Measurements from ENCODE around the gene ANKS1B.

ANKS1B gene

DNA sequence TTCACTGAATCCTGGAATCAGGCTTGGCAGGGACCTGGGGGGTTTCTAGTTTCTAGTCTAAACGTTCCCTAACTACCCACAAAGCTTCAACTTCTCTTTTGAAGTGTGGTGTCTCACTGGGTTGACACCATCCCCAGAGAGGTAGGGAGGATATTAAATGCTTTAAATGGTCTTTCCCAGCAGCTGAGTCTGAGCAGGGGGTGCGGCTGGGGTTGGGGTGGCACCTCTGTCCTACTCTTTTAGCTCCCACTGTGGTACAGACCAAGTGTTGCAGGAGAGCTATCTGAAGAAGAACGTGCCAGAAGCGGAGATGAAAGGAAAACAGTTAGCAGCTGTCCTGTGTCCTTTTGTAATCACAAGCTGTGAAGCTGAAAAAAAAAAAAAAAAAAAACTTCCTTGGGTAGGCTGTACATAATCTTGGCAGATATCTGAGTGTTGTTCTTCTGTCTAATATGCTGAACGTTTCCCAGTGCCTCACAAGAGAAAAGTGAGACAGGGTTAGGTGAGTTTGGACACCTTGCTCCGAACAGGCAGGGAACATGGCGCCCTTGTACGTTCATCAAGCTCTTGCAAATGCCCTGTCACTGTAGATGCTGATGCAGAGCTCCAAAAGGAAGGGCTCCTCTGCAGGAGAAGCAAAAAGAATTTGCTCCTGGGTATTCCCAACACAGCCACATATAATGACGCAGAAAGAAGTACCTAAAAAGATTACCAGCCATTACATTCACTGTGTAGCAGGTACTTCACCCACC is 892.5 kb downstream of the ANKS1B start:
- Histone ChIP-seq H2AFZ (ENCODE audit: low read length) (no peak overlapping the region), H3K4me3 (ENCODE audit: low read length, poor library complexity, severe bottlenecking) (no peak overlapping the region), H3K79me2 (ENCODE audit: insufficient read depth, low read length) (no peaks in the 10 kb centered on the region), H3K9ac (ENCODE audit: low read depth, low read length, poor library complexity, severe bottlenecking) (no peak overlapping the region), H3K4me1 (ENCODE audit: insufficient read depth, low read length, poor library complexity, severe bottlenecking) (no peaks in the 10 kb centered on the region), H3K36me3 (ENCODE audit: insufficient read depth, low read length) (no peaks in the 10 kb centered on the region), H3K9me2 (replicated peaks; ENCODE audit: low read depth, low read length) (no peaks in the 10 kb centered on the region), H3K4me2 (ENCODE audit: low read depth, low read length, poor library complexity, severe bottlenecking) (no peak overlapping the region), H3K27me3 (ENCODE audit: insufficient read depth, low read length, poor library complexity, severe bottlenecking) (no peaks in the 10 kb centered on the region), H3F3A (ENCODE audit: low read depth) (no peaks in the 10 kb centered on the region), H3K9me3 (ENCODE audit: insufficient read depth, low read depth, low read length) (no peaks in the 10 kb centered on the region), H4K20me1 (ENCODE audit: insufficient read depth, low read length, poor library complexity, severe bottlenecking) (no peaks in the 10 kb centered on the region)
- TF ChIP-seq, protein P1, sequence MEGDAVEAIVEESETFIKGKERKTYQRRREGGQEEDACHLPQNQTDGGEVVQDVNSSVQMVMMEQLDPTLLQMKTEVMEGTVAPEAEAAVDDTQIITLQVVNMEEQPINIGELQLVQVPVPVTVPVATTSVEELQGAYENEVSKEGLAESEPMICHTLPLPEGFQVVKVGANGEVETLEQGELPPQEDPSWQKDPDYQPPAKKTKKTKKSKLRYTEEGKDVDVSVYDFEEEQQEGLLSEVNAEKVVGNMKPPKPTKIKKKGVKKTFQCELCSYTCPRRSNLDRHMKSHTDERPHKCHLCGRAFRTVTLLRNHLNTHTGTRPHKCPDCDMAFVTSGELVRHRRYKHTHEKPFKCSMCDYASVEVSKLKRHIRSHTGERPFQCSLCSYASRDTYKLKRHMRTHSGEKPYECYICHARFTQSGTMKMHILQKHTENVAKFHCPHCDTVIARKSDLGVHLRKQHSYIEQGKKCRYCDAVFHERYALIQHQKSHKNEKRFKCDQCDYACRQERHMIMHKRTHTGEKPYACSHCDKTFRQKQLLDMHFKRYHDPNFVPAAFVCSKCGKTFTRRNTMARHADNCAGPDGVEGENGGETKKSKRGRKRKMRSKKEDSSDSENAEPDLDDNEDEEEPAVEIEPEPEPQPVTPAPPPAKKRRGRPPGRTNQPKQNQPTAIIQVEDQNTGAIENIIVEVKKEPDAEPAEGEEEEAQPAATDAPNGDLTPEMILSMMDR (conservative IDR thresholded peaks at IDR 0.05; ENCODE audit: low read length): no peak
- TF ChIP-seq EZH2phosphoT487 (IDR thresholded peaks at IDR 0.05; ENCODE audit: borderline replicate concordance): no peak

DNA sequence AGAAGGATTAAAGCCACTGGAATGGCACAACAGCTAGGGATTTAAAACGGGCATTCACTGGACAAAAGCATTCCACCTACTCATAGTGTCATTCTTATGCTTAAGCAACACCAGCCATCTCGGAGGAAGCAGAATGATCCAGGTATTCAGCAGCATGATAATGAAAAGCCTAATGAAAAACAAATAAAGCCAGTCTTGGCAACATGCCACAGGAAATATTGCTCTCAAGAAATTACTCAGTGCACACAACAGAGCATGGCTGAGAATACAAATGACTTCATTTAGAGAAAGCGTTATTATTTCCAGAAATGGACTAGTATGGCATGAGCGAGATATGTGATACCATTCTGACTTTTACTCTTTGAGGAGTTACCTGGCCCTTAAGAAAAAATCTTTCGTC is 897.5 kb downstream of the ANKS1B start:
- Histone ChIP-seq H3K4me3 (ENCODE audit: low read length, poor library complexity, severe bottlenecking) (no peak overlapping the region), H3K9me2 (replicated peaks; ENCODE audit: low read depth, low read length) (no peaks in the 10 kb centered on the region), H4K20me1 (ENCODE audit: insufficient read depth, low read length, poor library complexity, severe bottlenecking) (no peaks in the 10 kb centered on the region), H3K36me3 (ENCODE audit: insufficient read depth, low read length) (no peaks in the 10 kb centered on the region), H3K4me1 (ENCODE audit: insufficient read depth, low read length, poor library complexity, severe bottlenecking) (no peaks in the 10 kb centered on the region), H3K9ac (ENCODE audit: low read depth, low read length, poor library complexity, severe bottlenecking) (no peak overlapping the region), H3K27me3 (ENCODE audit: insufficient read depth, low read length, poor library complexity, severe bottlenecking) (no peaks in the 10 kb centered on the region), H2AFZ (ENCODE audit: low read length) (no peak overlapping the region), H3K4me2 (ENCODE audit: low read depth, low read length, poor library complexity, severe bottlenecking) (no peak overlapping the region), H3K9me3 (ENCODE audit: insufficient read depth, low read depth, low read length) (no peaks in the 10 kb centered on the region), H3K79me2 (ENCODE audit: insufficient read depth, low read length) (no peaks in the 10 kb centered on the region), H3F3A (ENCODE audit: low read depth) (no peaks in the 10 kb centered on the region)
- TF ChIP-seq, protein P1 (conservative IDR thresholded peaks at IDR 0.05; ENCODE audit: low read length): no peak
- no peak for TF ChIP-seq EZH2phosphoT487 (IDR thresholded peaks at IDR 0.05; ENCODE audit: borderline replicate concordance)

DNA sequence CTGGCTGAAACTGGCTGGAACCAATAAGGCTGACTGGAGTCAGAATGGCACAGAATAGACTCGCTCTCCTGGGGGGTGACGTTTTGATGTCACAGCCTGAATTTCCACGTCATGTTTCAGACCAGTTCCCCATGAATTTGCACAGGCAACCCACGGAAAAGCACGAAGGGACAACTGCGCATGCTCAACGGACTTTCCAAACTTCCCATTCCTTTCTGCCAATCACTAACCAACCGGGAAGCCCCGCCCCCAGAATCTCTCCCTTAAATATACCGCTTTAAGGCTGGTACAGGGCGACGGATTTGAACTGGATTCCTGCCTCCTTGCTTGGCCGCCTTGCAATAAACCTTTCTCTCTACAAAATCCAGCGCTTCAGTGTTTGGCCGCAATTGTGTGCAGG is 904.9 kb downstream of the ANKS1B start:
- Histone ChIP-seq H3K79me2 (ENCODE audit: insufficient read depth, low read length) (no peaks in the 10 kb centered on the region), H4K20me1 (ENCODE audit: insufficient read depth, low read length, poor library complexity, severe bottlenecking) (no peaks in the 10 kb centered on the region), H3K4me1 (ENCODE audit: insufficient read depth, low read length, poor library complexity, severe bottlenecking) (no peaks in the 10 kb centered on the region), H3K4me2 (ENCODE audit: low read depth, low read length, poor library complexity, severe bottlenecking) (no peak overlapping the region), H3K9me3 (ENCODE audit: insufficient read depth, low read depth, low read length) (no peaks in the 10 kb centered on the region), H3K9me2 (replicated peaks; ENCODE audit: low read depth, low read length) (no peaks in the 10 kb centered on the region), H3K4me3 (ENCODE audit: low read length, poor library complexity, severe bottlenecking) (no peak overlapping the region), H3K36me3 (ENCODE audit: insufficient read depth, low read length) (no peaks in the 10 kb centered on the region), H3K27me3 (ENCODE audit: insufficient read depth, low read length, poor library complexity, severe bottlenecking) (no peaks in the 10 kb centered on the region), H2AFZ (ENCODE audit: low read length) (no peak overlapping the region), H3F3A (ENCODE audit: low read depth) (no peaks in the 10 kb centered on the region), H3K9ac (ENCODE audit: low read depth, low read length, poor library complexity, severe bottlenecking) (no peak overlapping the region)
- TF ChIP-seq, protein P1 (conservative IDR thresholded peaks at IDR 0.05; ENCODE audit: low read length): no peak
- no peak for TF ChIP-seq EZH2phosphoT487 (IDR thresholded peaks at IDR 0.05; ENCODE audit: borderline replicate concordance)
